Effector memory CD4-positive, alpha-beta T cell (primary cell): ENCODE results near the gene STAMBPL1.

Experiments
- DNase-seq, 3 donors: peaks; one replicate each; pipeline ENCODE4 v3.0.0-alpha.2; 2020
- H3K27ac ChIP-seq: 2 replicates; pipeline ENCODE4 v1.7.0; 2013; ENCODE audit warnings: mild to moderate bottlenecking, low read length, moderate library complexity; ENCODE audit not compliant: insufficient read depth, poor library complexity, severe bottlenecking
- H3K27me3 ChIP-seq: replicated peaks from 2 replicates; pipeline ENCODE4 v1.7.0; 2013; ENCODE audit warnings: mild to moderate bottlenecking, low read length; ENCODE audit not compliant: insufficient read depth, control insufficient read depth, poor library complexity, severe bottlenecking
- H3K36me3 ChIP-seq: 2 replicates; pipeline ENCODE4 v1.7.0; 2013; ENCODE audit warnings: mild to moderate bottlenecking, low read length, moderate library complexity; ENCODE audit not compliant: control insufficient read depth, insufficient read depth
- H3K4me1 ChIP-seq: 2 replicates; pipeline ENCODE4 v1.7.0; 2013; ENCODE audit warnings: low read length, mild to moderate bottlenecking; ENCODE audit not compliant: control insufficient read depth, insufficient read depth, poor library complexity, severe bottlenecking
- H3K4me3 ChIP-seq: 2 replicates; pipeline ENCODE4 v1.7.0; 2013; ENCODE audit warnings: low read length, low read depth, mild to moderate bottlenecking; ENCODE audit not compliant: insufficient read depth, poor library complexity, severe bottlenecking
- H3K9me3 ChIP-seq: 2 replicates; pipeline ENCODE4 v1.7.0; 2013; ENCODE audit warnings: mild to moderate bottlenecking, low read length, moderate library complexity; ENCODE audit not compliant: control insufficient read depth

Gene STAMBPL1

DNA sequence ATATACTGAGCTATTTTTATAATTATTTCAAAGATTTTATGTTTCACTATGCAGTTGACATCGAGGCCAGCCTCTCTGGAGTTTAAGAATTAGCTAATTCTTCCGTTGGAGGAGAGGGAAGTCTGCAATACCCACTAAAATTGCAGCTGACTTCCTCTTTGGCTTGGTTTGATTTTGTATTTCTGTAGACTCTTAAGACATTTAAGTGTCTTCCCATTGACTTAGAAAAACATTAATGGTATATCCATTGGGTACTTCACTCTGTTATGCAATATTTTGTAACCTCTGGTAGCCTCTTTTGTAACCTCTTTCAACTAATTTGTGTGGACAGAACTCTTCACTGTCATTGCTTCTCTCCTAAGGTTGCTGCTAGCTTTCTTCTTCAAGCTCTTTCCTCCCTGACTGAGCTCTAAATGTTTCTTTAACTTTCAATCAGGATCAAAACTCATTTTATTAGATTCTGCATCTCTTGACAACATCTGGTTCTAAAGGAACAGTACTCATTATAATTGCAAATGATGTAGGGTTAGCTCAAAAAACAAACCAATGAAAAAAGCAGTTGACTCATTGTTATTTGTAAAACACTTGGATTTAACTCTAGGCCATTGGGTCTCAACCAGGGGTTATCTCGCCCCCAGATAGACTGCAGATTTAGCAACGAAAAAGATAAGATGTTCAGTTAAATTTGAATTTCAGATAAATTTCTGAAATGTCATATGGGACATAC lies 26.7 kb upstream of the STAMBPL1 start:
- no peak for DNase-seq
- H3K4me1 ChIP-seq: no peaks in the 10 kb centered on the region
- H3K4me3 ChIP-seq: no peak overlapping the region
- H3K9me3 ChIP-seq: no peaks in the 10 kb centered on the region
- no peak overlapping the region for H3K27ac ChIP-seq
- no peaks in the 10 kb centered on the region for H3K36me3 ChIP-seq
- no peaks in the 10 kb centered on the region for H3K27me3 ChIP-seq

DNA sequence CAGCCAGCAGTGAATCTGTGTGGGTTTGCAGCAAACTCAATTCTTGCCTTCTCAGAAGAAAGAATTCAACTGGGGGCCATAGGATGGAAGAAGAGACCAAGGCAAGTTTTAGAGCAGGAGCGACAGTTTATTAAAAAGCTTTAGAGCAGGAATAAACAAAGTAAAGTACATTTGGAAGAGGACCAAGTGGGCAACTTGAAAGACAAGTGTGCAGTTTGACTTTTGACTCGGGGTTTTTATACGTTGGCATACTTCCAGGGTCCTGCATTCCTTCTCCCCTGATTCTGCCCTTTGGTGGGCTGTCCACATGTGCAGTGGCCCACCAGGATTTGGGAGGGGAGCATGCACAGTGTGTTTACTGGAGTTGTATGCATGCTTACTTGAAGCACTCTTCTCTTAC lies 25.4 kb upstream of the STAMBPL1 start:
- Histone ChIP-seq H3K4me3 (no peak overlapping the region), H3K36me3 (no peaks in the 10 kb centered on the region), H3K27ac (no peak overlapping the region), H3K9me3 (no peaks in the 10 kb centered on the region), H3K27me3 (no peaks in the 10 kb centered on the region), H3K4me1 (no peaks in the 10 kb centered on the region)
- no peak for DNase-seq

DNA sequence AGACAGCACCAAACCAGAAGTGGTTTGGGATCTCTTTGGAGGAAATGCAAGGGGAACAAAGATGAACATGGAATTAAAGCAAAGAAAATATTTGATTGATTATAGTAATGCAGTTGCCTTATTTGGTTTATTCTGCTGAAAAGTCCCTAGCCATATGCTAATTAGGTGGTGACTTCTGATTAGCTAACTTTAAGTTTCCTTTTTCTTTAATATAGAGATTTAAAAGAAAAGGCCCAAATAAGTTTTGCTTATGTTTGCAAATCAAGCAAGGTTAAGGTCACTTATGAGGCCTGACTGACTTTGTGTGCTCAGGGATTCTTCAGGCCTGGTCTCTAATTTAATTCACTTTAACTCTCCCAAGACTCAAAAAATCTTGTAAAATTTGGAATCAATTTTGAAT lies 22.2 kb upstream of the STAMBPL1 start:
- no peaks in the 10 kb centered on the region for H3K9me3 ChIP-seq

DNA sequence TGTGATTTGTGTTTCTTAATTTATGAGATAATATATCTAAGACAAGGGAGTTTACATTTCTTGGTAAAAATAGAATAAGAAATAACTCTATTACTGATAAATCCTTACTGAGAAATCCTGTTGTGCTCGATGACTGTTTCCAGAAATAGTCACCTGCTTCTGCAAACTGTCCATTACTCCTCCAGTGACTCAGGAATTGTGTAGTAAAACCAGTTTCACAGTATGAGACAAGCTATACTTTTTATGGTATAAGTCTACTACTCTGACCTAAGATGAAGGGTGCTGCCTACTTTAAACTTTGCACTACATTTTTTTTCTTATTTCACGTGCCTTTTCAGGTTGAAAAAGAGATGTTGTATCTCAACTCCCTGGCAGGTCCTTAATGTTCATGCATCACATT lies 21.6 kb upstream of the STAMBPL1 start:
- DNase-seq: no peak
- Histone ChIP-seq H3K27ac (no peak overlapping the region), H3K36me3 (no peaks in the 10 kb centered on the region), H3K4me1 (no peaks in the 10 kb centered on the region), H3K9me3 (no peaks in the 10 kb centered on the region), H3K27me3 (no peaks in the 10 kb centered on the region), H3K4me3 (no peak overlapping the region)

More for the DNA sequence above, 22.2 kb upstream of the STAMBPL1 start:
- H3K27ac ChIP-seq: no peak overlapping the region
- no peak for DNase-seq
- no peak overlapping the region for H3K4me3 ChIP-seq
- no peaks in the 10 kb centered on the region for H3K4me1 ChIP-seq
- no peaks in the 10 kb centered on the region for H3K36me3 ChIP-seq
- H3K27me3 ChIP-seq: no peaks in the 10 kb centered on the region

DNA sequence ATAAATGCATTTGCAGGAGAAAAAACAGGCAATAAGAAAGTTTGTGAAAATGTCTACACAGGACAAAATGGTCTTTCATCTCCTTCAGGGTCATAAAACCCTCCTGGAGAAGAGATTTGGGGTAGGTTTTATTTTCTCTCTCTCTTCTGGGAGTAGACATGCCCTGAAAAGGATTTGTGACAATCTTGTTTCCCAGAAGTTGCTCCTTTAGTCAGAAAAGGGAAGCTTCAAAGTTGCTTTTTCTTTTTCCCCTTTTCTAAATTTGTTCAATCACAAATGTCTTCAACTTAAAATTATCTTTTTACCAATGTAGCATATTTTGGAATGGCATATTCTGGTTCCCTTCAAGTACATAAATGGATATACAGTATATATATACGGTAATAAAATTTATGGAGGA lies 19.0 kb upstream of the STAMBPL1 start:
- Histone ChIP-seq H3K4me1 (no peaks in the 10 kb centered on the region), H3K27me3 (no peaks in the 10 kb centered on the region), H3K4me3 (no peak overlapping the region), H3K27ac (no peak overlapping the region), H3K9me3 (no peaks in the 10 kb centered on the region), H3K36me3 (no peaks in the 10 kb centered on the region)
- DNase-seq: no peak

DNA sequence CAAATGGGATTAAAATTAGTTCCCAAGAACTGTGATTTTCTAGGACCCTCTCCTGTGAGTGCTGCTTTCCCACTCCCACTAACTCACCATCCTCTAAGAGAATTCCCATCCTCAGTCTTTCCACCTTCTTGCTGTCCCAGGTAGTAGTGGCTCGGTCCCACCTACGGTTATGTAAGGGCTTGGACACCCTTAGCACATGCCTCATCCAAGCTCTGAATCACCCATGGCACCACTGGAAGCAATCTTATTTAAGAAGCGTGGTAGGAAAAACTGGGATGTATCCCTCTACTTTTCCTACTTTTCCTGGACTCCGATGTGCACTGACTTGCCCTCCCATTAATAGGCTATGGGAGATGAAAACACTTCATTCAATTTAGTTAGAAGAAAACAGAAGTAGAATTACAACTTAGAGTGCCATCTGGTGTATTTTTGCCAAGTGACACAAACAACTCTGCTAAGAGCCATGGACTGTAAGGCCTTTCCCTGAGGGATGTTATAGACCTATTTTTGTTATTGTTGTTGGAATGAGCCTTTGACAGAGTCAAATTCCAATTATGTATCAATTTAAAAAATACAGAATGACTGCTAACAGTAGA lies 14.7 kb upstream of the STAMBPL1 start:
- Histone ChIP-seq H3K4me1 (no peaks in the 10 kb centered on the region), H3K36me3 (no peaks in the 10 kb centered on the region), H3K9me3 (no peaks in the 10 kb centered on the region), H3K27ac (no peak overlapping the region), H3K4me3 (no peak overlapping the region), H3K27me3 (no peaks in the 10 kb centered on the region)
- DNase-seq: no peak

DNA sequence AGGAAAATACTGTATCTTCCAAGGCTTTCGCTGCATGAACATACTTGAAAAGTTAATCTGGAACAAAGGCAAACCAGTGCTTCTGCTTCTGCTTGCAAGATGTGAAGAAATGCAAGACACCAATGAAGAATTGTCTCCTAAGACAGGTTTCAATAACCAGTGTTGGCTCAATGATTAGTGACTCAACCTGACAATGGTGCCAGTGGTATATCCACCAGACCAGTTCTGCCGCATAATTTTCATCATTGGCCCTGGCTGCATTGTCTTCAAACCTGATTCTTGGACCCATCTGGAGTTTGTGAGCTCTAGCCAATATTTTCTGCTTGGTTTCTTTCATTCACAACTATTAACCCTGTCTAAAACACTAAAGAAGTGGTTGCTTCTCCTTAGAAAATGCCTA lies 13.6 kb upstream of the STAMBPL1 start:
- Histone ChIP-seq H3K9me3 (no peaks in the 10 kb centered on the region), H3K4me1 (no peaks in the 10 kb centered on the region), H3K27me3 (no peaks in the 10 kb centered on the region), H3K27ac (no peak overlapping the region), H3K4me3 (no peak overlapping the region), H3K36me3 (no peaks in the 10 kb centered on the region)
- no peak for DNase-seq

DNA sequence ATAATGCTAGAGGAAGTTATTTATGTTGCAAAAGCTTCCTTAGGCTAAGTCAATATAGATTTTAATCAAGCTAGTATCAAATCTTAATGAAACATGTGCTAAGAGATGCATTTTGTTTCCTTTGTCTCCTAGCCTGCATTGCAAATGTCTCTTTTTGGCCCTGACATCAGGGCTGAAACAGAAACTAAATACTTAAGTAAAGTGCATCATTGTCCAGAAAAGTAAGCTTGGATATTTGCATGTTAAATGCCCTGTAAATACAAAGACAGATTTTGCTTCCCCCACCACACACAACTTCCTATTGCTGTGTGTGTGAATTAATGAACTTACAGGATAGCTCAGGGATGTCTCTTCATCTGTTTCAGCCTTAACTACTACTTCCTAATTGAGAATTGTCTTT lies 10.0 kb upstream of the STAMBPL1 start:
- H3K36me3 ChIP-seq: no peaks in the 10 kb centered on the region
- no peaks in the 10 kb centered on the region for H3K9me3 ChIP-seq
- no peaks in the 10 kb centered on the region for H3K27me3 ChIP-seq
- no peak for DNase-seq
- no peak overlapping the region for H3K4me3 ChIP-seq
- no peak overlapping the region for H3K27ac ChIP-seq
- H3K4me1 ChIP-seq: no peaks in the 10 kb centered on the region

DNA sequence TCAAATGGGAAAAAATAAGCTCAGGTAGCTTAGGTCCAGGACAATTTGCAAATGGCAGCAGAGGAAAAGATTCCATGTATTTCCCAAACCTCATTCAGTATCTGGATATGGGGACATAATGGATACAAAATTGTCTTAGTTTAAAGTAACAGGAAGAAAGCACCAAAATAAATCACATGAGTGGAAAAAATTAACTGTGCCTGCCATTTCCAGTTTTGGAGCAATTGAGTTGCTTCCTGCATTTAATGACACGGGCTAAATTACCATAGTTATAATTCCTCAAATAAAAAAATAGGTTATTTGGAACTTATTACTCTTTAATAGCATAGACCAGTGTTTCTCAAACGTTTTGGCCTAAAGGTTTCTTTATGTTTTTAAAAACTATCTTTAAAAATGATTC lies 6.3 kb upstream of the STAMBPL1 start:
- Histone ChIP-seq H3K4me3 (no peak overlapping the region), H3K27ac (no peak overlapping the region), H3K4me1 (no peaks in the 10 kb centered on the region), H3K9me3 (no peaks in the 10 kb centered on the region), H3K27me3 (no peaks in the 10 kb centered on the region), H3K36me3 (no peaks in the 10 kb centered on the region)
- no peak for DNase-seq

DNA sequence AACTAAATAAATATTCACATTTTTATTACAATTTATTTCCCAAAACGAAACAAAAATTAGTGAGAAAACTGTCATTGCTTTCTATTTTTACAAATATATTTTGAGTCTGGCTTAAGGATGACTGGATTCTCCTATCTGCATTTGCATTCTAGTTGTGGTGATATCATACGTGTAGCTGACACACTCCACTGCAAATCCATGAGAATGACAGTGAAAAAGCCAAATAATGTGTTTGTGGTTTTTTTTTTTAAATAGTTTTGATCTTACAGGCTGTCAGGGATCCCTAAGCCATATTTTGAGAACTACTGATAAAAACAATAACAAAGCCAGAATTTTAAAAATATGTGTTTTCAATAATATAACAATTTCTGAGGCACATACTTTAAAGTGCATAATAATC lies 5.8 kb upstream of the STAMBPL1 start:
- no peaks in the 10 kb centered on the region for H3K27me3 ChIP-seq
- H3K9me3 ChIP-seq: no peaks in the 10 kb centered on the region
- no peak overlapping the region for H3K27ac ChIP-seq
- DNase-seq: no peak
- no peak overlapping the region for H3K4me3 ChIP-seq
- no peaks in the 10 kb centered on the region for H3K36me3 ChIP-seq
- no peaks in the 10 kb centered on the region for H3K4me1 ChIP-seq
